ENCODE data around the gene ADM5.

Gene ADM5, protein sequence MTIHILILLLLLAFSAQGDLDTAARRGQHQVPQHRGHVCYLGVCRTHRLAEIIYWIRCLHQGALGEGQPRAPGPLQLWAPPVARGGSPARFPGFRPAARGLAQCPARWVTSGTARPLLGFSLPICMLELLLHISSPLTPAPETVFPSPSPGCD

DNA sequence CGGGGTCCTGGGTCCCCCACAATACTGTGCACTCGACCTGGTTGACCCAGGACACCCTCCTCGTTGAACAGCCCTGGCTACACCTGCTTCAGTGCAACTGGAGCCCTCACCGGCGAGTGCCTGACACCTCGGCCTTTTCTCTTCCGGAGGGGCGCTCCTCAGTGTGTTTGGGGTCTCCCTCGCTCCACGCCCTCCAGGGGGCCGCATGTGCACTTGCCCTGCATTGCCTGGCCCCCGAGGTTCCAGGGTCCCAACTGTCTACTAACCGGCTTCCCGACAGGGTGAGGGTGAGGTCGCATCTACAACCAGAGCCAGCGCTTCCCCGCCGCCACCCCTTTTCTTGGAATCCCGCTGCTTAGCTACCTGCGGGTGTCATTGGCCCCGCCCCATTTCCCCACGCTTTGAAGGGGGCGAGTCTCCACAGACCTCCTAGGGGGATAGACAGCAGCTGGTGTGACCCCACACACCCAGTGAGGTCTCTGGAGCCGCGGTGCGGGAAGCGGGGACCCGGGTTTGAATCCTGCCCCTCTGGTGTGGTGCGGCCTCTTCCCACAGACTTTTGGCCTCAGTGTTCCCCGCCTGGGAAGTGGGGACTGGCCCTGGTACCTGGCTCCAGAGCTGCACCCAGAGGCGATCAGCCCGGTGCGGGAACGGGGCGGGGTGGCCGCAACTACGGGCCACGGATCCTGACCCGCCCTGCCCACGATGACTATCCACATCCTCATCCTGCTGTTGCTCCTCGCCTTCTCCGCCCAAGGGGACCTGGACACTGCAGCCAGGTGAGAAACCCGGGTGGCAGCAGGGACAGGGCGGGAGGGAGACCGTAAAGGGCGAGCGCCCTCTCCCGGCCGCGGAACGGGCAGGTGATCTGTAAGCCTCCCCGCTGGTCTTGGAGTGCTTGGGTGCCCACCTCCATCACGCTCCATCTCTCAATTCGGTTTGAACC, at the start of gene ADM5:
TSS of gene ADM5 (plus strand) at position 462 of the 946 bp plus-strand sequence. CDS start at position 706, 244 bp downstream.
- DNase-seq, result no peak

DNA sequence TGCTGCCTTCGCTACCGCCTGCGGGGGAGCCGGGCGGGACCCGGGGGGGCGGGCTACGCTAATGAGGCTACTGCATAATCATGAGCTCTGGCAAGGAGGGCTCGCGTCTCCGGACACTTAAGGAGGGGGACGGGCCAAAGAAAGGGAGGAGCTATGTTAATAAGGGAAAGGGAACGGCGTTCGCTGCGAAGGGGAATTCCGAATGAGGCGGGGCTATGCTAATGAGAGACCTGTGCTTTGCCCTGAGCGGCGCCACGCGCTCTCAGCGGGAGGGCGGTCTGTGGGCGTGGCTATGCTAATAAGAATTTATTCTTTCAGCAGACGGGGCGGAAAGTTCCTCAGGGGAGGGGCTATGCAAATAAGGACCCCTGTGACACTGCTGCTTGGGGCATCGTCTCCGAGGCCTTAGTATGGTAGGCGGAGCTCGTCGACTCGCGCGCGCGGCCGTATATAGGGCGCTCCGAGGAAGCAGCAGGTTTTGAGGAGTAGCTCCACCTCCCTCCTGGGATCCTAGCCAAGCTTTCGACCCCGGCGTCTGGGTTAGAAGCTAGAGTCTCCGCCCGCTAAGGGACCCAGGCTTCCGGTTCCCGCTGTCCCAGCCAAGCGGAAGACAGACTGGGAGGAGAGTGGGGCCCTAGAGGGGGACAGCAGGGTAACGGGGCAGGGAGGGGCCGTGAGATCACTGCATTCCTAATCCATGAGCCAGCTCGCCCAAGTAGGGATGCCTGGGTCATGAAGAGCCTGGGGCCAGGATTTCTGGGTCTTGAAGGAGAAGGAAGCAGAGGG, 49.1 kb upstream of the ADM5 start, which contains the start of gene RRAS:
TSS of gene RRAS (minus strand) at position 31 of the 786 bp plus-strand sequence. CDS start 45 bp downstream, outside the sequence.
- DNase-seq, result peak; percentile 99 to 100

DNA sequence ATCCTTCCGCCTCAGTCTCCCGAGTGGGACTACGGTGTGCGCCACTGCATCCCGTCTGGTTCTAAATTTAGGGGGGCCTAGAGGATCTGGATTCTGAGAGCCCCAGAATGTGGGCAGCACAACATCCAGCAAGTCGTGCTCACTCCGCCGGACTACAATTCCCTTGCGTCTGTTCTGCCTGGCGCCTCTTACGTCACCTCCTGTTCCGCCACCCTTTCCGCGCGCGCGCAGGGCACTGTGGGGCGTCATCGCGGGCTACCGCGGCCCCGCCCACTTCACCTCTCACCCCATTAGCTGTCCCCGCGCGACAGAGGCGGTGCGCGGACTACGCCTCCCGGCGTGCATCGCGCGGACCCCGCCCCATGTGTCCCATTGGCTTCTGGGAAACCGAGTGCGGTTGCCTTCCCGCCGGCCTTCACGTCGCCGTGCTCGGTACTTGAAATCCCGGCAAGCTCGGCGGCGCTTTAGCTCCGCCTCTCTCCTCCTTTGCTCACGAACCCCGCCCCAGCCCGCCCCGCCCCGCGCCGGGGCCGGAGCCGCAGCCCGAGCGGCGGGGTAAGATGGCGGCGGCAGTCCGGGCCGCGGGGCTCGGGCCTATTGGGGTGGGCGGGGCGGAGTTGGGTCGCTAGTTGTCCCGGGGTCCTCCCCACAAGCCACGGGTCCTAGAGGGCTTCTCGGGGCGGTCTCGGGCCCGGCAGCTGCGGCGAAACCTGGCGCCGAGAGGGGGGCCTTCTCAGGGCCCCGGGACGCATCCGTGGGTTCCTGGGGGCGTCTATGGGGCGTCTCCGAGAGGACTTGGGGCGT, 47.5 kb upstream of the ADM5 start, which contains the start of gene SCAF1:
TSS of gene SCAF1 (plus strand) at position 522 of the 804 bp plus-strand sequence. CDS start 2,818 bp downstream, outside the sequence.
- peak; percentile 98 to 100 for DNase-seq

DNA sequence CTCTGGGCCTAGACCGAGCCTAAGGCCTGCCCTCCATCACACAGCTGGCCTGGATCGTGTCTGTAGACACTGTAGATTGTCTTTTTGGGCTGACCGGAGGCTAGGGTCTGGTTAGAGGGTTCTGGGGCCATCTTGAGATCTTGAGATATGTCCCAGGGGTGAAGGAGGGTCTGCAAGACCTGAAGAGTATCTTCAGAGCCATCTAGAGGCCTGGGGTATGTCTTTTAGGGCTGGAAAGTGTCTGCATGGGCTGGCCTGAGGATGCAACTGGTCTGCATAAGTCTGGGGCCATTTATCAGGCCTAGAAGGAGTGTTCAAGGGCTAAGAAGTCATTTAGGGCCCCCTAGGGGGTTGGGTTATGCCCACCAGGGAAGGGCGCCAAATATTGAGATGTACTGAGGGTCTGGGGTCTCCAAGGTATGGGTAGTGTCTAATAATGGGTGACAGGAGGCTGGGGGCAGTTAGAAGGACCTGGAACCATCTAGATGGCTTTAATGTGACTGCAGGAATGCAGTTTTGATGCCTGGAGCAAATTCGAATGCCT, 46.8 kb upstream of the ADM5 start:
- DNase-seq, result no peak

DNA sequence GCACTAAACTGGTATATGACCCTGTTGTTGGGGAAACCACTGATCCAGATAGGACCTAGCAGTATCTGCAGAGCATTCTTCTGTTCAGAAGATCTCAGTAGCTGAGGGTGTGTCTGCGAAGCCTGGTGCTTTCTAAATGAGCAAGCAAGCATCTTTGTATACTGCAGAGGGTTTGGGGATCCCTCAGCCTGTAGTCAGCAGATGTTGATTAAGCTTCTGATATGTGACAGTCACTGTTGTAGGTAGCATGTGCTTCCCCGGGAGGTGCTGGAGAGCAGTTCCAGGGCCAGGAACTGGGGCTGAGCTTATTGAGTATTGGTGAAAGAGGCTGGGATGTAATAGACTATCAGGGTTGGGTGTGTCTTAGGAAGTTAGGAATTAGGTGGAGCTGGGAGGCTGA, 45.9 kb upstream of the ADM5 start:
- no peak for DNase-seq

DNA sequence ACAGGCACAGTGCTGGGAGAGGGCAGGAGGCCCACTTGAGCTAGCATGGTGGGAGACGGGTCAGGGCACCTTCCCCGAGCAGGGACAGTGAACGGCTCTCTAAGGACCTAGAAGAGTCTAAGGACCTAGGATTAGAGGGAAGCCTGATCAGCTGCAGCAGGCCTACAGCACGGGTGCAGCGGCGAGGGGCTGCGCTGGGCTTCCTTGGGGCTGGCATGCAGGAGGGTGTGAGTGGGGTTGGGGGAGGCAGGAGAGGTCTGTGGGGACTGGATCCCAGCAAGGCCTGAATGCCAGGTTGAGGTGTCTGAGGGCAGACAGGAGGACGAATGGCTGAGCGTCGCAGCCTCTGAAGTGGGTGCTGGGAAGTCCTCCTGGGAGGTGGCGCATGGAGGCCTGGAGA, 43.8 kb upstream of the ADM5 start:
- DNase-seq, result no peak

DNA sequence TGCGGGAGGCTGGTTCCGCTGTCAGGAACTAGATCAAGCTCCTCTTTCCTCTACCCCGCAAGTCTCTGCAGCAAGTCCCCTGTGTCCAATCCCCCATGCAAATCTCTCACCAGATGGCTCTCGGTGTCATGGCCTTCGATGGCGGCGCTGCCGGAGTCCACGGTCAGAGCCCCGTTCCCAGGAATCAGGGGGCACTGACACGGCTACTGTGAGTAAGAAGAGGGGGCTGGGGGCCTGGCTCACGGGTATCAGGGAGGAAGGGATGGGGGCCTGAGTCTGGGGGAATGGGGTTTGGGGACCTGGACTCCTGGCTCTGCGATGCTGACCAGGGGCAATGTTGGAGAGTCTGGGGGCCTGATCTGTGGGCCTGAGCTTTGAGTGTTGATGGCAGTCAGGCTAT, 43.4 kb upstream of the ADM5 start:
- no peak for DNase-seq

DNA sequence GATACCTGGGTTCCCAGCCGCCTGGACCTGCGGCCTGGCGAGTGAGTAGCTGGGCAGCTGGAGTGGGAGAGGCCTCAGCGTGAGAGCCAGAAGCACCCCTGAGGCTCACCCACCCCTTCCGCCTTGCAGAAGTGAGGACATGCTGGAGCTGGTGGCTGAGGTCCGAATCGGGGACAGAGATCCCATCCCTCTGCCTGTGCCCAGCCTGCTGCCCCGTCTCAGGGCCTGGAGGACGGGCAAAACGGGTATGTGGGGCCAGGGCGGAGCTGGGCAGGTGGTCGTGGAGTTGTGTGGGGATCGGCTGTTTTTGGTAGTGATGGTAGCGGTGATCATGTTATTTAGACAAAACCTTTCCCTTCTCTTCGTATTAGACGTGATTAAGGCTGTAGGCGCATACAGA, 42.8 kb upstream of the ADM5 start:
- no peak for DNase-seq

DNA sequence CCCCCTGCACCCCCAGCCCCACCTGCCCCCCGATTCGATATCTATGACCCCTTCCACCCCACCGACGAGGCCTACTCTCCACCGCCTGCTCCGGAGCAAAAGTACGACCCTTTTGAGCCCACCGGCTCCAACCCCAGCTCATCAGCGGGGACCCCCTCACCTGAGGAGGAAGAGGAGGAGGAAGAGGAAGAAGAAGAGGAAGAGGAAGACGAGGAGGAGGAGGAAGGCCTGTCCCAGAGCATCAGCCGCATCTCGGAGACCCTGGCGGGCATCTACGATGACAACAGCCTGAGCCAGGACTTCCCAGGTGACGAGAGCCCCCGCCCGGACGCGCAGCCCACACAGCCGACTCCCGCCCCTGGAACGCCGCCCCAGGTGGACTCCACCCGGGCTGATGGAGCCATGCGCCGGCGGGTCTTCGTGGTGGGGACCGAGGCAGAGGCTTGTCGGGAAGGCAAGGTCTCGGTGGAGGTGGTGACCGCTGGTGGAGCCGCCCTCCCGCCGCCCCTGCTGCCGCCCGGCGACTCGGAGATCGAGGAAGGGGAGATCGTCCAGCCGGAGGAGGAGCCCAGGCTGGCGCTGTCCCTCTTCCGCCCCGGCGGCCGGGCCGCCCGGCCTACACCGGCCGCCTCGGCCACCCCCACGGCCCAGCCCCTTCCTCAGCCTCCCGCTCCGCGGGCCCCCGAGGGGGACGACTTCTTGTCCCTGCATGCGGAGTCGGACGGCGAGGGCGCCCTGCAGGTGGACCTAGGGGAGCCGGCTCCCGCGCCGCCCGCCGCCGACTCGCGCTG, 38.2 kb upstream of the ADM5 start:
- no peak for DNase-seq

DNA sequence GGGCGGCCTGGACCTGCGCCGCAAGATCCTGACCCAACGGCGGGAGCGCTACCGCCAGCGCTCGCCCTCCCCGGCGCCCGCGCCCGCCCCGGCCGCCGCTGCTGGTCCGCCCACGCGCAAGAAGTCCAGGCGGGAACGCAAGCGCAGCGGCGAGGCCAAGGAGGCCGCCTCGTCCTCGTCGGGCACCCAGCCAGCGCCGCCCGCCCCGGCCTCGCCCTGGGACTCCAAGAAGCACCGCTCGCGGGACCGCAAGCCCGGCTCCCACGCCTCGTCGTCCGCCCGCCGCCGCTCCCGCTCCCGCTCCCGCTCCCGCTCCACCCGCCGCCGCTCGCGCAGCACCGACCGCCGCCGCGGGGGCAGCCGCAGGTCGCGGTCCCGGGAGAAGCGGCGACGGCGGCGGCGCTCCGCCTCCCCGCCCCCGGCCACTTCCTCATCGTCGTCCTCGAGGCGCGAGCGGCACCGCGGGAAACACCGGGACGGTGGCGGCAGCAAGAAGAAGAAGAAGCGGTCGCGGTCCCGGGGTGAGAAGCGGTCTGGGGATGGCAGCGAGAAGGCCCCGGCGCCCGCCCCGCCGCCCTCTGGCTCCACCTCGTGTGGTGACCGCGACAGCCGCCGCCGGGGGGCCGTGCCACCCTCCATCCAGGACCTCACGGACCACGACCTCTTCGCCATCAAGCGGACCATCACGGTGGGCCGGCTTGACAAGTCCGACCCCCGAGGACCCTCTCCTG, 37.4 kb upstream of the ADM5 start:
- DNase-seq, result no peak

DNA sequence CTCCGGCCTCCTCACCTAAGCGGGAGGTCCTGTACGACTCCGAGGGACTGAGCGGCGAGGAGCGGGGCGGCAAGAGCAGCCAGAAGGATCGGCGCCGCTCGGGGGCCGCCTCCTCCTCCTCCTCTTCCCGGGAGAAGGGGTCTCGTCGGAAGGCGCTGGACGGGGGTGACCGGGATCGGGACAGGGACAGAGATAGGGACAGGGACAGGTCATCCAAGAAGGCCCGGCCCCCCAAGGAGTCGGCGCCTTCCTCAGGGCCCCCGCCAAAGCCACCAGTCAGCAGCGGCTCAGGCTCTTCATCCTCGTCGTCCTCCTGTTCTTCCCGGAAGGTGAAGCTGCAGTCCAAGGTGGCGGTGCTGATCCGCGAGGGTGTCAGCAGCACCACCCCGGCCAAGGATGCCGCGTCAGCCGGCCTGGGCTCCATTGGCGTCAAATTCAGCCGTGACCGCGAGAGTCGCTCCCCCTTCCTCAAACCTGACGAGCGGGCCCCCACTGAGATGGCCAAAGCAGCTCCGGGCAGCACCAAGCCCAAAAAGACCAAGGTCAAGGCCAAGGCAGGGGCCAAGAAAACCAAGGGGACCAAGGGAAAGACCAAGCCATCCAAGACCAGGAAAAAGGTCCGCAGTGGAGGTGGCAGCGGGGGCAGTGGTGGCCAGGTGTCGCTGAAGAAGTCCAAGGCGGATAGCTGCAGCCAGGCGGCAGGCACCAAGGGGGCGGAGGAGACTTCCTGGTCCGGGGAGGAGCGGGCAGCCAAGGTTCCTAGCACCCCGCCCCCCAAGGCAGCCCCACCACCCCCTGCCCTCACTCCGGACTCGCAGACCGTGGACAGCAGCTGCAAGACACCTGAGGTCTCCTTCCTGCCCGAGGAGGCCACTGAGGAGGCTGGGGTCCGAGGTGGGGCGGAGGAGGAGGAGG, 36.6 kb upstream of the ADM5 start:
- DNase-seq, result no peak

DNA sequence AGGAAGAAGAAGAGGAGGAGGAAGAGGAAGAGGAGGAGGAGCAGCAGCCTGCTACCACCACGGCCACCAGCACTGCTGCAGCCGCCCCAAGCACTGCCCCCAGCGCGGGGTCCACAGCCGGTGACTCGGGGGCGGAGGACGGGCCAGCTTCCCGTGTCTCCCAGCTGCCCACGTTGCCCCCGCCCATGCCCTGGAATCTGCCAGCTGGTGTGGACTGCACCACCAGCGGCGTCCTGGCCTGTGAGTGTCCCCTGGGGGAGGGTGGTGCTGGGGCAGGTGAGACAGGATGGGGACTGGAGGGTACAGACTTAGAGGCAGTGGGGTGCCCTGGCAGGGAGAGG, 36.0 kb upstream of the ADM5 start:
- DNase-seq, result no peak

DNA sequence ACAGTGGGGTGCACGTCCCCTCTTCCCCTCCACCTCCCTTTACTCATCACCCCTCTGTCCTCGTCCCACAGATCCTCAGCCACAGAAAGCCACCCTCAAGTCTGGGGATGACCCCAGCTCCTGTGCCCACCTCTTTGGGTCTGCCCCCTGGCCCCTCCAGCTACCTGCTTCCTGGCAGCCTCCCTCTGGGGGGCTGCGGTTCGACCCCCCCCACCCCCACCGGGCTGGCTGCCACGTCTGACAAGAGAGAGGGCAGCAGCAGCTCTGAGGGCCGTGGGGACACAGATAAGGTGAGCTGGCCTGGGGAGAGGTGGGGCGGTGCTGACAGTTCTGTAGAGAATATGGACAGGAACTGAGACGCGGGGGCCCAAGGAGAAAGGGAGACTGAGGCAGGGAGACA, 34.8 kb upstream of the ADM5 start:
- DNase-seq, result no peak

DNA sequence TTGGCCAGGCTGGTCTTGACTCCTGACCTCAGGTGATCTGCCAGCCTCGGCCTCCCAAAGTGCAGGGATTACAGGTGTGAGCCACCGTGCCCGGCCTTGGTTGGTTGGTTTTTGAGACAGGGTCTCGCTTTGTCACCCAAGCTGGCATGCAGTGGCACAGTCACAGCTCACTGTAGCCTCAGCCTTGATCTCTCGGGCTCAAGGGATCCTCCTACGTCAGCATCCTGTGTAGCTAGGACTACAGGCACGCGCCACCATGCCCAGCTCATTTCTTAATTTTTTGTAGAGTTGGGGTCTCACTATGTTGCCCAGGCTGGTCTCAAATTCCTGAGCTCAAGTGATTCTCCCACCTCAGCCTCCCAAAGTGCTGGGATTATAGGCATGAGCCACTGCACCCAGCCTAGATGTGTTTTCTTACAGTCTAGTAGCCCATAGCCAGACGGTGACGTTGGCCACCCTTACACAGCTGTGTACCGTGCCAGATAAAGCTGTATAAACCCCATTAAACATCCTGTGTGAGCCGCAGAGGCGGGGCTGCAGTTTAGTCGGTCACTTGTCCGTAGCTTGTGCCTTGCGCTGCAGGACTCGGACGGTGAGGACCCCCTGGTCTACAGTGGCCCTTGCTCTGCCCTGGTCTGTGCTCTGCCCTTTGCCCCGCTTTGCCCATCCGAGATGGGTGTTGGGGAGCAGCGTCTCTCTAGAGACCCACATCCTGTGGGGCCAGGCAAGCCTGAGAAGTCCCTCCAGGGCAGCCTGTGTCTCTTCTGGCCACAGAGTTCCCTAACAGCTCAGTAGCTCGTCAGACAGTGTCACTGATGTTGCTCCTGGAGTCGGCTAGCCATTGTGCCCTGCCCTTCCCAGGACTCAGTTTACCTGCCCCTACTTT, 33.6 kb upstream of the ADM5 start:
- DNase-seq, result no peak

DNA sequence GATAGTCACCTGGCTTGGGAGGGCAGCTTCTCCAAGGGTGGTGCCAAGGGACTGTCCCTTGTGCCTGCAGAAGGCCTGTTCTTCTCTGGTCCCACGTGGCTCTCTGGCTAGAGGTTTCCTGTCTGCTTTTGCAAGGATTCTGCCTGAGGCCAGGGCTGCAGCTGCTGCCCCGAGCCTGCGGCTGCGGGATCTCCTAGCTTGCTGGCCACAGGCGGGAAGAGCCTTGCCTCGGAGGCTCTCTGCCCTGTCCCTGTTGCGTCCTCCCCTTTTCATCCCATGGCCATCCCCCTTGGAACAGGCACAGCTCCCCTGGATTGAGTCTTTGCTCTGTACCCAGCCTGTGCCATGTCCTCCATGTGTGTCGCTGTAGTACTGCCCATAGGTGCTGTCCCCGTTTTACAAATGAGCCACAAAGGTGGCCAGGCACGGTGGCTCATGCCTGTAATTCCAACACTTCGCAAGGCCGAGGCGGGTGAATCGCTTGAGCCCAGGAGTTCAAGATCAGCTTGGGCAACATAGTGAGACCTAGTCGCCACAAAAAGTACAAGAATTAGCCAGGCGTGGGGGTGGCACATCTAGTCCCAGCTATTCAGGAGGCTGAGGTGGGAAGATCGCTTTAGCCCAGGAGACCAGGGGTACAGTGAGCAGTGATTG, 32.8 kb upstream of the ADM5 start:
- DNase-seq, result no peak

DNA sequence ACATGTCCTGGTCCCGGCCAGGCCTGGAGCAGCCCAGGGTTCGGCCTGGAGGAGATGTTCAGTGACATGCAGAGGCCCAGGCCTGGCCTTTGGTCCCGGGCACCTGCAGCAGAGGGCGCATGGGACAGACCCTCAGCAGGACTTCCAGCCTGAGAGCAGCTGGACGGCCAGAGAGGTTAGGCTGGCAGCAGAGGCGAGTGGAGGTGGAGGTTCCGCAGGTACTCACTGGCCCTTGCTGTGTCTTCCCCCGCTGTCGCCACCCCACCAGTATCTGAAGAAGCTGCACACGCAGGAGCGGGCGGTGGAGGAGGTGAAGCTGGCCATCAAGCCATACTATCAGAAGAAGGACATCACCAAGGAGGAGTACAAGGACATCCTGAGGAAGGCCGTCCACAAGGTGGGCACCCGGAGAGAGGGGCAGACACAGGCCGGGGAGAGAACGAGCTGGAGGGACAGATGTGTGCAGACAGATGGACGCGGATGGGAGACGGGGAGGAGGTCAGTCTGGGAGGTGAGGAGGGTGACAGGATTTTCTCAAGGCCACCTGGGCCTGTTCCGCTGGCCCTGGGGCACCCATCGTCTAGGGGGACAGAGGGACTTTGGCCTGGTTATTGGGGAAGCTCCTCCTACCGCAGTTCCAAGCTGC, 31.8 kb upstream of the ADM5 start:
- no peak for DNase-seq

DNA sequence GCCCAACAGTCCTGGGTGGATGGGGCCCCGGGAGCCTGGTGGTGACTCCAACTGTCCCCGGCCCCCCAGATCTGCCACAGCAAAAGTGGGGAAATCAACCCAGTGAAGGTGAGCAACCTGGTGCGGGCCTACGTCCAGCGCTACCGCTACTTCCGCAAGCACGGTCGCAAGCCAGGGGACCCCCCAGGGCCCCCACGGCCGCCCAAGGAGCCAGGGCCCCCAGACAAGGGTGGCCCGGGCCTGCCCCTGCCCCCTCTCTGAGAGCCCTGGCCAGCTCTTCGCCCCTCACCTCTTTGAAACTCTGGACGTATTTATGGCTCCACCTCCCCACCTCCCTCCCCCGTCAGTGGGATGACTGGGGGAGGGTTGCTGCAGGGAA, 31.3 kb upstream of the ADM5 start:
- no peak for DNase-seq

Measured in Kasumi-1 (cell line).